ENCODE data around the gene SORCS3. TPM values are rescaled to one million over a fixed set of nuclear protein-coding genes. Genes with fewer than 3 reads are reported as not detected.

SORCS3 gene
- total RNA-seq, 1 experiment from 2014 or later, result not detected

DNA sequence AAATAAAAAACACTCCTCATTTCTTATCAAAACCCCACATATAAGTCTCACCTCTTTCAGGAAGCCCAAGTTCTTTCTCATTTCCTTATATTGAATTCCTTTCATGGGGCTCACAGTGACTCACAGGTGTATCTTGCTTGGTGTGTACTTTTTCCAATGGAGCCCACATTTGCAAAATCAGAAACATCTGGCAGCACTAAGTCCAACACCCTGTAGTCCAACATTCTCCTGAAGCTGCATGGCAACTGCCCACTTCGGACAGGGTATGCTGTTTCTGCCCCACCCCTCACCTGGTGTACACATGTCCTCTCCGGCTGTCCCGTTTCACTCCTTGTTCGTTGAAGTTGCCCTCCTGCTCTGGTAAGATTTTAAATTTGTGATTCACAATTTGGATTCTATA is 544.1 kb downstream of the SORCS3 start:
- DNase-seq (ENCODE audit: low spot score), result no peak

GRCh38 chr10:105187243-105187642 is 546.2 kb downstream of the SORCS3 start:
- DNase-seq (ENCODE audit: low spot score), result no peak

DNA sequence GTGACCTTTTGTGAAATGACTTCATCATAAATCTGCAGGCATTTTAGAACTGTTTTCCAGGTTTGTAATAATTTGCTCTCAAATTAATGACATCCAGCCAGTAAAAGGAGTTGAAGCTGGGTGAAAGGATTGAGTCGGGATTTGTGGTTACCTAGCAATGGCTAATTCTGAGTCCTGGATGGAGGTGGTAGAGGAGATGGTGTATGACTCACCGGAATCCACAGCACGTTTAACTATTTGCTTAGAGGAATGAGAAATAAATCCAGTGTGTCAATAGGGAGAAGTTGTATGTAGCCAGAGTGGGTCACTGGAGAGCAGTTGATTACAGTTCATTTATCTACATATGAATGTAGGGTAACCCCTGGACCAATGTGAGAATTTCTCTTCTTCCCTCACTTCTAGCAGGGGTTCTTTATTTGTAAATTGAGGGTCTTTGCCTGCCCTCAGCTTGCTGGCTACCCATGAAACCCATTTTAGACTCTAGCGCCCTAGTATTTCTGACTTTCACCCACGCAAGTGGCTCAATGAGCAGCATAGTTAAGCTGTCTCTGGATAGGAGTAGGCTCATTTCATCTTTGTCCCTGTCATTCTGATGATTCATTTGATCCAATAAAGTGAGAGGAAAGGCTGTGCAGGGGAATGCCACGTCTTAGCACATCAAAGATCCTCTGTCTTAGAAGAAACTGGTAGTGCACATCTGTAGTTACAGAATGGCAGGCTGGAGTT is 547.8 kb downstream of the SORCS3 start:
- no peak for DNase-seq (ENCODE audit: low spot score)

- DNase-seq (ENCODE audit: low spot score), result no peak
Observed at GRCh38 chr10:105189463-105189800, 548.3 kb downstream of the SORCS3 start.

- no peak for DNase-seq (ENCODE audit: low spot score)
Observed at GRCh38 chr10:105192146-105192545, 551.1 kb downstream of the SORCS3 start.

- no peak for DNase-seq (ENCODE audit: low spot score)
Observed at GRCh38 chr10:105192861-105193260, 551.8 kb downstream of the SORCS3 start.

DNA sequence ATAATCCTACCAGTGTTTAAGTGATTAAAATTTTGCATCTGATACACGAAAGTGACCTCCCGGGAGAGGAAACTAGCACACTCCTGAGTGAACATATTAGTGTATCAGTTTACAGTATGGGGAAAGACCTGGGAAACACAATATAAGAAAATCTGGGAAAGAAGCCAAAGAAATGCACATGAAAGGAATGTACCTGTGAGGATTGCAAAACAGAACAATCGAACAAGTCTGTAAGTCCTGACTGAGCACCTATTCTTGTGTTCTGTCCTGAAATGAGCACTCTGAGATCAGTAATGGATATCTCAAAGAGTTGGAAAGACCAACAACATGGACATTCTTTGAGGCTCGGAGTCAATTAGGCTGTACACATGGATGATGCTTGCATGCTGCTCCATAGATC is 554.7 kb downstream of the SORCS3 start:
- DNase-seq (ENCODE audit: low spot score), result no peak

GRCh38 chr10:105197598-105198364 is 556.7 kb downstream of the SORCS3 start:
- no peak for DNase-seq (ENCODE audit: low spot score)

- no peak for DNase-seq (ENCODE audit: low spot score)
Observed at GRCh38 chr10:105206616-105207015, 565.5 kb downstream of the SORCS3 start.

GRCh38 chr10:105207476-105207995 is 566.4 kb downstream of the SORCS3 start:
- DNase-seq (ENCODE audit: low spot score), result no peak

DNA sequence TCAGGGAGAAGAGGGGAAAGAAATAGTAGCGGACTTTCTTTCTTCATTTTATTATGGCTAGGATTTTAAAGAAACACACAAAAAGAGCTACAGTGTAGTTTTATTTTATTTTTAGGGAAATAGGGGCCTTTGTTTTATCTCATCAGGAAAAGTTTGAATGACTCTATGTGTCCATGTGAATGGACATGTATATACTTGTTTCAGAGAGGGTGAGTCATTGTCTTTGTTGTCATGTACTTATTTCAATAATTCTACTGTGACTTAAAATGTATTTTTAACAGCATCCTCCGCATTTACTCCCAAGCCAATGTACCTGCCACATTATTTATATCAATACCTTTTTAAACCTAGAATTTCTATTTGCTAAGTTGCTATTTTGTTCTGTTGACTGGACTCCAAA is 569.5 kb downstream of the SORCS3 start:
- DNase-seq (ENCODE audit: low spot score), result no peak

DNA sequence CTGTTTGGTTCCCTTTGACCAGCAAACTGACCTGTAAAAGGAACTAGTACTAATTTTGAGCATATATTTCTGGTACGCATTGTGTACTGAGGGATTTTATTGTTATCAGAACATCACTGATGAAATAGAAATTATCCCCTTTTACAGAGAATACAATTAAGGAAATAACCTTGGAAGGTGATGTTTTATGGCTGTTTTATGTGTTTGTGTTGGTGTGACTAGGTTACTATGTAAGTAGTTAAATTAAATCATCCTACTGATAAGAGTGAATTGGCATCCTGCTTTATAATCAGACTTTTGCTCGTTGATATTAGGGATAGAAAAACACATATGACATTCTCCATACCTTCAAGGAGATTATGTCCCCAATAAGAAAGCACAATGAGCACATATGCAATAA is 596.6 kb downstream of the SORCS3 start:
- DNase-seq (ENCODE audit: low spot score), result no peak

GRCh38 chr10:105239311-105240219 is 598.5 kb downstream of the SORCS3 start:
- no peak for DNase-seq (ENCODE audit: low spot score)

- DNase-seq (ENCODE audit: low spot score), result no peak
Observed at GRCh38 chr10:105241254-105241653, 600.2 kb downstream of the SORCS3 start.

- no peak for DNase-seq (ENCODE audit: low spot score)
Observed at GRCh38 chr10:105243381-105243780, 602.3 kb downstream of the SORCS3 start.

DNA sequence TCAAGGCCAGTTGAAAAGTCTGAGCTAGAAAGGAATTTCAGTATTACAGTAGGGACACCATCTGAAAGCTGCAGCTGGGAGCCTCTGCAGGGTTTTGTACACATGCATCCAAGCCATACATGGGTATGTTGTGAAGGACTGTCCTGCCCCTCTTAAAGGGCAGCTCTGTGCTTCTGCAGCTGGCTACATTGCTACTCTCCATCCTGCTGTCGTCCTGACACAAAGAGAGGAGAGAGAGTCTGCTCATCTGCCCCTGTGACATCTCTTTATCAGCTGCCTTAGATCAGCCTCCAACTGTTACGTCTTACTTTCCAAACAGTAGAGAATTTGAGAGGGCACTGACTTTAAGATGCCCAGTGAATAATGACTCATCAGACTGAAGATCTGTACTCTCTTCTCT is 602.7 kb downstream of the SORCS3 start:
- no peak for DNase-seq (ENCODE audit: low spot score)

- no peak for DNase-seq (ENCODE audit: low spot score)
Observed at GRCh38 chr10:105247831-105248499, 606.9 kb downstream of the SORCS3 start.

GRCh38 chr10:105252911-105253310 is 611.8 kb downstream of the SORCS3 start:
- no peak for DNase-seq (ENCODE audit: low spot score)

GRCh38 chr10:105253515-105254212 is 612.6 kb downstream of the SORCS3 start:
- no peak for DNase-seq (ENCODE audit: low spot score)

GRCh38 chr10:105258036-105258673 is 617.1 kb downstream of the SORCS3 start:
- no peak for DNase-seq (ENCODE audit: low spot score)
